ENCODE results near the gene NUDT15.

NUDT15 gene

GRCh38 chr13:48074006-48074405 is 36.5 kb downstream of the NUDT15 start:
- DNase-seq (ENCODE audit: low read depth) = no peak
- H3K4me3 ChIP-seq (replicated peaks; ENCODE audit: low read depth, low read length) = no peak overlapping the region
- no peak for TF ChIP-seq CTCF (IDR thresholded peaks at IDR 0.05; ENCODE audit: low read length, missing control alignments)

GRCh38 chr13:48078251-48078656 is 40.7 kb downstream of the NUDT15 start:
- H3K4me3 ChIP-seq (replicated peaks; ENCODE audit: low read depth, low read length) = no peak overlapping the region
- DNase-seq (ENCODE audit: low read depth) = peak; percentile 19
- peak; percentile 26 for TF ChIP-seq CTCF (IDR thresholded peaks at IDR 0.05; ENCODE audit: low read length, missing control alignments)

- TF ChIP-seq CTCF (IDR thresholded peaks at IDR 0.05; ENCODE audit: low read length, missing control alignments) = no peak
- DNase-seq (ENCODE audit: low read depth) = no peak
- H3K4me3 ChIP-seq (replicated peaks; ENCODE audit: low read depth, low read length) = no peak overlapping the region
Observed at GRCh38 chr13:48081739-48082138, 44.2 kb downstream of the NUDT15 start.

- TF ChIP-seq CTCF (IDR thresholded peaks at IDR 0.05; ENCODE audit: low read length, missing control alignments) = no peak
Observed at GRCh38 chr13:48086272-48086671, 48.7 kb downstream of the NUDT15 start.

GRCh38 chr13:48093588-48093987 is 56.1 kb downstream of the NUDT15 start:
- no peak for TF ChIP-seq CTCF (IDR thresholded peaks at IDR 0.05; ENCODE audit: low read length, missing control alignments)
- H3K4me3 ChIP-seq (replicated peaks; ENCODE audit: low read depth, low read length) = peak overlapping the region; percentile 94
- DNase-seq (ENCODE audit: low read depth) = no peak

More at GRCh38 chr13:48086272-48086671, 48.7 kb downstream of the NUDT15 start:
- no peak for DNase-seq (ENCODE audit: low read depth)
- no peak overlapping the region for H3K4me3 ChIP-seq (replicated peaks; ENCODE audit: low read depth, low read length)

- H3K4me3 ChIP-seq (replicated peaks; ENCODE audit: low read depth, low read length) = peak overlapping the region; percentile 94
- TF ChIP-seq CTCF (IDR thresholded peaks at IDR 0.05; ENCODE audit: low read length, missing control alignments) = no peak
- no peak for DNase-seq (ENCODE audit: low read depth)
Observed at GRCh38 chr13:48094404-48094780, 56.9 kb downstream of the NUDT15 start.

- peak; percentile 96 for DNase-seq (ENCODE audit: low read depth)
- no peak for TF ChIP-seq CTCF (IDR thresholded peaks at IDR 0.05; ENCODE audit: low read length, missing control alignments)
- H3K4me3 ChIP-seq (replicated peaks; ENCODE audit: low read depth, low read length) = peak within 1 kb of the TSS; percentile 94
Observed at GRCh38 chr13:48094781-48095502, 57.4 kb downstream of the NUDT15 start, which contains the start of gene MED4. Gene MED4, minus strand, starts transcription at chr13:48095104. Its CDS starts 26 bp downstream, at chr13:48095078.
